HEK293 (cell line): ENCODE results near the gene OTOF.

ENCODE experiments used
- CTCF ChIA-PET: fragments of 350-600 bp; formaldehyde crosslinking; extraction: SDS; loops from one replicate; lab custom pipeline; 2021; ENCODE audit warnings: antibody characterized with exemption; lab: Yijun Ruan, JAX
- POLR2A ChIA-PET: fragments of 300-600 bp; formaldehyde crosslinking; extraction: SDS; loops from one replicate; lab custom pipeline; 2020; ENCODE audit warnings: antibody characterized with exemption, inconsistent platforms; lab: Yijun Ruan, JAX
- H3K27ac ChIP-seq: fragments of 200-500 bp; sonication (Bioruptor generic); 2 replicates; pipeline ENCODE4 v1.5.1; 2014; ENCODE audit warnings: low read depth, low read length, control low read depth, inconsistent platforms; ENCODE audit errors: extremely low read depth
- H3K36me3 ChIP-seq, 2 experiments: fragments of 200-500 bp in 1 of 2; sonication (Bioruptor generic) in 1 of 2; 1 replicate in 1 of 2; 2 replicates in 1 of 2; pipeline ENCODE4 v1.5.1; 2014 to 2017; ENCODE audit warnings: inconsistent platforms in 2 of 2, low read length in 2 of 2; ENCODE audit not compliant: control insufficient read depth in 2 of 2, insufficient read depth in 1 of 2
- H3K4me1 ChIP-seq: fragments of 200-500 bp; sonication (Bioruptor generic); 2 replicates; pipeline ENCODE4 v1.5.1; 2014; ENCODE audit warnings: mild to moderate bottlenecking, low read length, inconsistent platforms; ENCODE audit not compliant: control insufficient read depth, insufficient read depth
- H3K4me3 ChIP-seq: 2 replicates; pipeline ENCODE4 v1.5.1; 2011; ENCODE audit warnings: low read depth, mild to moderate bottlenecking, control low read depth, low read length, moderate library complexity
- H3K9me3 ChIP-seq: fragments of 200-500 bp; sonication (Bioruptor generic); 2 replicates; pipeline ENCODE4 v1.5.1; 2014; ENCODE audit warnings: low read depth, low read length, inconsistent platforms; ENCODE audit not compliant: control insufficient read depth, insufficient read depth
- GLIS1 ChIP-seq: fragments of 450-650 bp; formaldehyde crosslinking; IDR thresholded peaks from 2 replicates; pipeline ENCODE4 v1.5.1; 2016; ENCODE audit warnings: missing biosample characterization, missing genetic modification characterization
- GLIS2 ChIP-seq: fragments of 450-650 bp; formaldehyde crosslinking; IDR thresholded peaks from 2 replicates; pipeline ENCODE4 v1.5.1; 2016; ENCODE audit warnings: missing biosample characterization, missing genetic modification characterization
- SP2 ChIP-seq: fragments of 450-650 bp; formaldehyde crosslinking; IDR thresholded peaks from 2 replicates; pipeline ENCODE4 v1.5.1; 2016; ENCODE audit warnings: missing biosample characterization, missing genetic modification characterization
- SP7 ChIP-seq: fragments of 450-650 bp; formaldehyde crosslinking; IDR thresholded peaks from 2 replicates; pipeline ENCODE4 v1.5.1; 2016; ENCODE audit warnings: missing biosample characterization, missing genetic modification characterization
- WT1 ChIP-seq: fragments of 450-650 bp; formaldehyde crosslinking; IDR thresholded peaks from 2 replicates; pipeline ENCODE4 v1.5.1; 2016; ENCODE audit warnings: missing biosample characterization, missing genetic modification characterization
- ZBTB17 ChIP-seq: fragments of 450-650 bp; formaldehyde crosslinking; IDR thresholded peaks from 2 replicates; pipeline ENCODE4 v1.5.1; 2016; ENCODE audit warnings: missing biosample characterization, missing genetic modification characterization
- ZBTB20 ChIP-seq: fragments of 450-650 bp; formaldehyde crosslinking; IDR thresholded peaks from 2 replicates; pipeline ENCODE4 v1.5.1; 2016; ENCODE audit warnings: missing biosample characterization, missing genetic modification characterization
- ZBTB48 ChIP-seq: fragments of 450-650 bp; formaldehyde crosslinking; IDR thresholded peaks from 2 replicates; pipeline ENCODE4 v1.5.1; 2016; ENCODE audit warnings: missing biosample characterization, missing genetic modification characterization
- ZBTB8A ChIP-seq: fragments of 450-650 bp; formaldehyde crosslinking; IDR thresholded peaks from 2 replicates; pipeline ENCODE4 v1.5.1; 2016; ENCODE audit warnings: missing biosample characterization, missing genetic modification characterization
- ZFHX2 ChIP-seq: fragments of 450-650 bp; formaldehyde crosslinking; conservative IDR thresholded peaks from 2 replicates; pipeline ENCODE4 v1.5.1; 2016; ENCODE audit warnings: missing biosample characterization, missing genetic modification characterization
- ZFP37 ChIP-seq: fragments of 450-650 bp; formaldehyde crosslinking; IDR thresholded peaks from 2 replicates; pipeline ENCODE4 v1.5.1; 2016; ENCODE audit warnings: missing biosample characterization, missing genetic modification characterization
- ZNF2 ChIP-seq: fragments of 450-650 bp; formaldehyde crosslinking; IDR thresholded peaks from 2 replicates; pipeline ENCODE4 v1.5.1; 2016; ENCODE audit warnings: missing biosample characterization, missing genetic modification characterization
- ZNF335 ChIP-seq: fragments of 450-650 bp; formaldehyde crosslinking; conservative IDR thresholded peaks from 2 replicates; pipeline ENCODE4 v1.5.1; 2016; ENCODE audit warnings: missing biosample characterization, missing genetic modification characterization
- ZNF366 ChIP-seq: fragments of 450-650 bp; formaldehyde crosslinking; conservative IDR thresholded peaks from 2 replicates; pipeline ENCODE4 v1.5.1; 2016; ENCODE audit warnings: missing biosample characterization, missing genetic modification characterization
- ZNF433 ChIP-seq: fragments of 450-650 bp; formaldehyde crosslinking; IDR thresholded peaks from 2 replicates; pipeline ENCODE4 v1.5.1; 2016; ENCODE audit warnings: missing biosample characterization, missing genetic modification characterization, low read depth
- ZNF501 ChIP-seq: fragments of 450-650 bp; formaldehyde crosslinking; IDR thresholded peaks from 2 replicates; pipeline ENCODE4 v1.5.1; 2016; ENCODE audit warnings: missing biosample characterization, missing genetic modification characterization
- ZNF530 ChIP-seq: fragments of 450-650 bp; formaldehyde crosslinking; IDR thresholded peaks from 2 replicates; pipeline ENCODE4 v1.5.1; 2016; ENCODE audit warnings: low read depth, missing biosample characterization, missing genetic modification characterization
- ZNF610 ChIP-seq: fragments of 450-650 bp; formaldehyde crosslinking; IDR thresholded peaks from 2 replicates; pipeline ENCODE4 v1.5.1; 2016; ENCODE audit warnings: missing biosample characterization, missing genetic modification characterization, borderline replicate concordance
- ZNF660 ChIP-seq: fragments of 450-650 bp; IDR thresholded peaks from 2 replicates; pipeline ENCODE4 v1.5.1; 2018; ENCODE audit warnings: missing biosample characterization, mild to moderate bottlenecking, missing genetic modification characterization
- ZXDB ChIP-seq: fragments of 450-650 bp; formaldehyde crosslinking; IDR thresholded peaks from 2 replicates; pipeline ENCODE4 v1.5.1; 2016; ENCODE audit warnings: missing biosample characterization, missing genetic modification characterization
- TF ChIP-seq, protein P1 (sequence below): fragments of 450-650 bp; formaldehyde crosslinking; IDR thresholded peaks from 2 replicates; pipeline ENCODE4 v1.5.1; 2016; ENCODE audit warnings: missing biosample characterization, missing genetic modification characterization
- TF ChIP-seq, protein P2 (sequence below): sonication (generic); formaldehyde crosslinking; IDR thresholded peaks from 2 replicates; pipeline ENCODE4 v1.8.1; 2022; ENCODE audit warnings: mild to moderate bottlenecking, moderate library complexity, missing genetic modification reagents
- TF ChIP-seq, protein P3 (sequence below): fragments of 450-650 bp; formaldehyde crosslinking; IDR thresholded peaks from 2 replicates; pipeline ENCODE4 v1.5.1; 2016; ENCODE audit warnings: missing biosample characterization, missing genetic modification characterization
- TF ChIP-seq, protein P4 (sequence below): fragments of 450-650 bp; formaldehyde crosslinking; IDR thresholded peaks from 2 replicates; pipeline ENCODE4 v1.5.1; 2016; ENCODE audit warnings: missing biosample characterization, missing genetic modification characterization
- TF ChIP-seq, protein P5 (sequence below): fragments of 450-650 bp; formaldehyde crosslinking; conservative IDR thresholded peaks from 2 replicates; pipeline ENCODE4 v1.5.1; 2016; ENCODE audit warnings: low read depth, missing biosample characterization, missing genetic modification characterization
- TF ChIP-seq, protein P6 (sequence below): fragments of 450-650 bp; formaldehyde crosslinking; IDR thresholded peaks from 2 replicates; pipeline ENCODE4 v1.5.1; 2016; ENCODE audit warnings: missing biosample characterization, missing genetic modification characterization

The OTOF gene

DNA sequence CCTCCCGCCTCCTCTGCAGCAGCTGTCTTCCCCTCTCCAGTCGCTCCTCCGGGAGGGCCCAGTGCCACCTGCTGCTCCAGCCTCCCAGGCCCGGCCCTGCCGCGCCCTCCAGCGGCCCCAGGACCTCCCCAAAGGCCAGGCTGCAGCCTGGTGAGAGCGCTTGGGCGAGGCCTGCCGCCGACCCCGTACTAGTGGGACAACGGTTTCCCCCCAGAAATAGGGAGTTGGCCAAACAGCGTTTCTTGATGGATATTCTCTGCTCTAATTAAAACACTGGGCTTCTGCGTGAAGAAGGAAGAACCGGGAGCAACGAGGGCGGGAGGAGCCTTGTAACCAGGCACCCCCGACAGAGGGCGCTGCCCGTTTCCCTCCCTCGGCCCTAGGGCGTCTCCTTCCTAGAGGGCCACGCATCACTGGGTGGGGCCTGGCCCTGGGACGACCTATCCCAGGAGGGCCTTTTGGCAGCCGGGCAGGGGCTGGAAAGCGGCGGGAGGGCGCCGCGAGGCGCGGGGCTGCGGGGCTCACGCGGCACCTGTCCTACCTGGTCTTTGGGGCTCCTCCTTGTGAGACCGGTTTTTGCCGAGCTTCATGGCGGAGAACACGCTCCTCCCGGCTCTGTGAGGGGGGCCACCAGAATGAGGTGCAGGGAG lies 25.4 kb upstream of the OTOF start:
- no peaks in the 10 kb centered on the region for H3K36me3 ChIP-seq
- ChIA-PET POLR2A (interaction anchor here (0.5 to 1.6 kb wide), 3 partner anchors 16 to 386 kb away, joined by 3 to 6 read pairs (median 4); partner anchors contain the start of gene SELENOI), CTCF (interaction anchor here (0.5 to 5.2 kb wide), 24 partner anchors 9 to 1463 kb away, joined by 3 to 42 read pairs (median 4); partner anchors contain the start of genes DRC1 and OTOF)
- no peak overlapping the region; the same call in 1 of the 2 replicates for H3K27ac ChIP-seq
- H3K4me3 ChIP-seq: peak overlapping the region; percentile 36
- no peaks in the 10 kb centered on the region for H3K9me3 ChIP-seq
- no peaks in the 10 kb centered on the region; the same call in 1 of the 2 replicates for H3K4me1 ChIP-seq
- TF ChIP-seq GLIS1 (tag by site-specific recombination): peak; percentile 91
- TF ChIP-seq WT1 (tag by site-specific recombination): peak; percentile 22; the same call in 1 of the 2 replicates
- TF ChIP-seq ZBTB48 (tag by site-specific recombination): peak; percentile 33; the same call in 1 of the 2 replicates
- peak; percentile 75 for TF ChIP-seq SP2
- TF ChIP-seq ZNF433 (tag by site-specific recombination): no peak
- TF ChIP-seq ZBTB8A (tag by site-specific recombination): peak; percentile 97
- TF ChIP-seq, protein P1, sequence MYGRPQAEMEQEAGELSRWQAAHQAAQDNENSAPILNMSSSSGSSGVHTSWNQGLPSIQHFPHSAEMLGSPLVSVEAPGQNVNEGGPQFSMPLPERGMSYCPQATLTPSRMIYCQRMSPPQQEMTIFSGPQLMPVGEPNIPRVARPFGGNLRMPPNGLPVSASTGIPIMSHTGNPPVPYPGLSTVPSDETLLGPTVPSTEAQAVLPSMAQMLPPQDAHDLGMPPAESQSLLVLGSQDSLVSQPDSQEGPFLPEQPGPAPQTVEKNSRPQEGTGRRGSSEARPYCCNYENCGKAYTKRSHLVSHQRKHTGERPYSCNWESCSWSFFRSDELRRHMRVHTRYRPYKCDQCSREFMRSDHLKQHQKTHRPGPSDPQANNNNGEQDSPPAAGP: peak; percentile 47; the same call in 1 of the 2 replicates
- TF ChIP-seq ZNF530 (tag by site-specific recombination): no peak
- peak; percentile 90 for TF ChIP-seq ZBTB17 (tag by site-specific recombination)
- 0 out of 2 replicates have a peak, but pooled peaks have one; percentile 23 for TF ChIP-seq ZFHX2
- TF ChIP-seq SP7 (tag by site-specific recombination): peak; percentile 59; the same call in 1 of the 2 replicates
- TF ChIP-seq ZXDB: peak; percentile 83
- TF ChIP-seq, protein P2, sequence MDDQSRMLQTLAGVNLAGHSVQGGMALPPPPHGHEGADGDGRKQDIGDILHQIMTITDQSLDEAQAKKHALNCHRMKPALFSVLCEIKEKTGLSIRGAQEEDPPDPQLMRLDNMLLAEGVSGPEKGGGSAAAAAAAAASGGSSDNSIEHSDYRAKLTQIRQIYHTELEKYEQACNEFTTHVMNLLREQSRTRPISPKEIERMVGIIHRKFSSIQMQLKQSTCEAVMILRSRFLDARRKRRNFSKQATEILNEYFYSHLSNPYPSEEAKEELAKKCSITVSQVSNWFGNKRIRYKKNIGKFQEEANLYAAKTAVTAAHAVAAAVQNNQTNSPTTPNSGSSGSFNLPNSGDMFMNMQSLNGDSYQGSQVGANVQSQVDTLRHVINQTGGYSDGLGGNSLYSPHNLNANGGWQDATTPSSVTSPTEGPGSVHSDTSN: peak; percentile 69; the same call in 1 of the 2 replicates
- no peak for TF ChIP-seq ZFP37
- TF ChIP-seq ZBTB20 (tag by site-specific recombination): peak; percentile 19; the same call in 1 of the 2 replicates
- TF ChIP-seq, protein P3, sequence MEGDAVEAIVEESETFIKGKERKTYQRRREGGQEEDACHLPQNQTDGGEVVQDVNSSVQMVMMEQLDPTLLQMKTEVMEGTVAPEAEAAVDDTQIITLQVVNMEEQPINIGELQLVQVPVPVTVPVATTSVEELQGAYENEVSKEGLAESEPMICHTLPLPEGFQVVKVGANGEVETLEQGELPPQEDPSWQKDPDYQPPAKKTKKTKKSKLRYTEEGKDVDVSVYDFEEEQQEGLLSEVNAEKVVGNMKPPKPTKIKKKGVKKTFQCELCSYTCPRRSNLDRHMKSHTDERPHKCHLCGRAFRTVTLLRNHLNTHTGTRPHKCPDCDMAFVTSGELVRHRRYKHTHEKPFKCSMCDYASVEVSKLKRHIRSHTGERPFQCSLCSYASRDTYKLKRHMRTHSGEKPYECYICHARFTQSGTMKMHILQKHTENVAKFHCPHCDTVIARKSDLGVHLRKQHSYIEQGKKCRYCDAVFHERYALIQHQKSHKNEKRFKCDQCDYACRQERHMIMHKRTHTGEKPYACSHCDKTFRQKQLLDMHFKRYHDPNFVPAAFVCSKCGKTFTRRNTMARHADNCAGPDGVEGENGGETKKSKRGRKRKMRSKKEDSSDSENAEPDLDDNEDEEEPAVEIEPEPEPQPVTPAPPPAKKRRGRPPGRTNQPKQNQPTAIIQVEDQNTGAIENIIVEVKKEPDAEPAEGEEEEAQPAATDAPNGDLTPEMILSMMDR (tag by site-specific recombination): peak; percentile 99
- TF ChIP-seq, protein P4, sequence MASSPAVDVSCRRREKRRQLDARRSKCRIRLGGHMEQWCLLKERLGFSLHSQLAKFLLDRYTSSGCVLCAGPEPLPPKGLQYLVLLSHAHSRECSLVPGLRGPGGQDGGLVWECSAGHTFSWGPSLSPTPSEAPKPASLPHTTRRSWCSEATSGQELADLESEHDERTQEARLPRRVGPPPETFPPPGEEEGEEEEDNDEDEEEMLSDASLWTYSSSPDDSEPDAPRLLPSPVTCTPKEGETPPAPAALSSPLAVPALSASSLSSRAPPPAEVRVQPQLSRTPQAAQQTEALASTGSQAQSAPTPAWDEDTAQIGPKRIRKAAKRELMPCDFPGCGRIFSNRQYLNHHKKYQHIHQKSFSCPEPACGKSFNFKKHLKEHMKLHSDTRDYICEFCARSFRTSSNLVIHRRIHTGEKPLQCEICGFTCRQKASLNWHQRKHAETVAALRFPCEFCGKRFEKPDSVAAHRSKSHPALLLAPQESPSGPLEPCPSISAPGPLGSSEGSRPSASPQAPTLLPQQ (tag by site-specific recombination): peak; percentile 59; the same call in 1 of the 2 replicates
- TF ChIP-seq ZNF366 (tag by site-specific recombination): 0 out of 2 replicates have a peak, but pooled peaks have one; percentile 13
- TF ChIP-seq ZNF660 (tag by site-specific recombination): peak; percentile 60; the same call in 1 of the 2 replicates
- TF ChIP-seq ZNF2 (tag by site-specific recombination): peak; percentile 86
- no peak for TF ChIP-seq ZNF610 (tag by site-specific recombination)
- TF ChIP-seq, protein P5, sequence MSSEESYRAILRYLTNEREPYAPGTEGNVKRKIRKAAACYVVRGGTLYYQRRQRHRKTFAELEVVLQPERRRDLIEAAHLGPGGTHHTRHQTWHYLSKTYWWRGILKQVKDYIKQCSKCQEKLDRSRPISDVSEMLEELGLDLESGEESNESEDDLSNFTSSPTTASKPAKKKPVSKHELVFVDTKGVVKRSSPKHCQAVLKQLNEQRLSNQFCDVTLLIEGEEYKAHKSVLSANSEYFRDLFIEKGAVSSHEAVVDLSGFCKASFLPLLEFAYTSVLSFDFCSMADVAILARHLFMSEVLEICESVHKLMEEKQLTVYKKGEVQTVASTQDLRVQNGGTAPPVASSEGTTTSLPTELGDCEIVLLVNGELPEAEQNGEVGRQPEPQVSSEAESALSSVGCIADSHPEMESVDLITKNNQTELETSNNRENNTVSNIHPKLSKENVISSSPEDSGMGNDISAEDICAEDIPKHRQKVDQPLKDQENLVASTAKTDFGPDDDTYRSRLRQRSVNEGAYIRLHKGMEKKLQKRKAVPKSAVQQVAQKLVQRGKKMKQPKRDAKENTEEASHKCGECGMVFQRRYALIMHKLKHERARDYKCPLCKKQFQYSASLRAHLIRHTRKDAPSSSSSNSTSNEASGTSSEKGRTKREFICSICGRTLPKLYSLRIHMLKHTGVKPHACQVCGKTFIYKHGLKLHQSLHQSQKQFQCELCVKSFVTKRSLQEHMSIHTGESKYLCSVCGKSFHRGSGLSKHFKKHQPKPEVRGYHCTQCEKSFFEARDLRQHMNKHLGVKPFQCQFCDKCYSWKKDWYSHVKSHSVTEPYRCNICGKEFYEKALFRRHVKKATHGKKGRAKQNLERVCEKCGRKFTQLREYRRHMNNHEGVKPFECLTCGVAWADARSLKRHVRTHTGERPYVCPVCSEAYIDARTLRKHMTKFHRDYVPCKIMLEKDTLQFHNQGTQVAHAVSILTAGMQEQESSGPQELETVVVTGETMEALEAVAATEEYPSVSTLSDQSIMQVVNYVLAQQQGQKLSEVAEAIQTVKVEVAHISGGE (tag by site-specific recombination): no peak
- TF ChIP-seq, protein P6, sequence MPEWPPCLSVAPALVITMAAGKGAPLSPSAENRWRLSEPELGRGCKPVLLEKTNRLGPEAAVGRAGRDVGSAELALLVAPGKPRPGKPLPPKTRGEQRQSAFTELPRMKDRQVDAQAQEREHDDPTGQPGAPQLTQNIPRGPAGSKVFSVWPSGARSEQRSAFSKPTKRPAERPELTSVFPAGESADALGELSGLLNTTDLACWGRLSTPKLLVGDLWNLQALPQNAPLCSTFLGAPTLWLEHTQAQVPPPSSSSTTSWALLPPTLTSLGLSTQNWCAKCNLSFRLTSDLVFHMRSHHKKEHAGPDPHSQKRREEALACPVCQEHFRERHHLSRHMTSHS (tag by site-specific recombination): no peak
- peak; percentile 76 for TF ChIP-seq GLIS2 (tag by site-specific recombination)
- peak; percentile 40; the same call in 1 of the 2 replicates for TF ChIP-seq ZNF501 (tag by site-specific recombination)
- TF ChIP-seq ZNF335 (tag by site-specific recombination): peak; percentile 96
